ENCODE data around the gene ZYX. TPM values are rescaled to one million over a fixed set of nuclear protein-coding genes. Genes with fewer than 3 reads are reported as not detected.

The ZYX gene
- polyA plus RNA-seq, 1 experiment: 32.6 TPM

- no peaks in the 10 kb centered on the region for H3K27me3 ChIP-seq (ENCODE audit: control insufficient read depth, insufficient read depth, low read length)
- TF ChIP-seq CTCF (IDR thresholded peaks at IDR 0.05; ENCODE audit: low read depth, low read length): peak; percentile 89
- peak; percentile 68 for DNase-seq (ENCODE audit: low read depth, low spot score)
- ChIA-PET CTCF (interaction anchor here (0.6 to 3.3 kb wide), 39 partner anchors 8 to 917 kb away, joined by 3 to 48 read pairs (median 6); partner anchors contain the start of genes CASP2, EPHA1 and GSTK1), POLR2A (interaction anchor here (0.6 to 6.2 kb wide), 12 partner anchors 10 to 140 kb away, joined by 3 to 83 read pairs (median 6); partner anchors contain the start of genes CASP2 and GSTK1)
- peak overlapping the region; percentile 100 for H3K27ac ChIP-seq (ENCODE audit: low read depth, low read length)
- H3K9me3 ChIP-seq (ENCODE audit: control insufficient read depth, insufficient read depth, low read length): no peaks in the 10 kb centered on the region; the same call in 1 of the 2 replicates
- peak overlapping the region; percentile 93 for H3K4me3 ChIP-seq (ENCODE audit: low read depth, low read length)
These were observed 892 bp upstream of the ZYX start for GRCh38 chr7:143380260-143380645.

- TF ChIP-seq CTCF (IDR thresholded peaks at IDR 0.05; ENCODE audit: low read depth, low read length): no peak
- Histone ChIP-seq H3K27me3 (ENCODE audit: control insufficient read depth, insufficient read depth, low read length) (no peaks in the 10 kb centered on the region), H3K4me3 (ENCODE audit: low read depth, low read length) (peak overlapping the region; percentile 93), H3K9me3 (ENCODE audit: control insufficient read depth, insufficient read depth, low read length) (no peaks in the 10 kb centered on the region; the same call in 1 of the 2 replicates), H3K27ac (ENCODE audit: low read depth, low read length) (peak overlapping the region; percentile 92)
- peak; percentile 55 for DNase-seq (ENCODE audit: low read depth, low spot score)
- ChIA-PET CTCF (interaction anchor here (0.6 to 3.0 kb wide), 4 partner anchors 11 to 94 kb away, joined by 3 to 12 read pairs (median 7); partner anchors contain the start of gene CASP2), POLR2A (interaction anchor here (0.7 to 6.2 kb wide), 12 partner anchors 10 to 141 kb away, joined by 3 to 83 read pairs (median 4); partner anchors contain the start of gene CASP2)
These were observed 431 bp downstream of the ZYX start for GRCh38 chr7:143381427-143382125.

GRCh38 chr7:143382126-143382790 is 1.1 kb downstream of the ZYX start:
- POLR2A ChIA-PET: interaction anchor here (0.7 to 6.2 kb wide), 7 partner anchors 9 to 142 kb away, joined by 3 to 83 read pairs (median 5); partner anchors contain the start of gene CASP2
- CTCF ChIA-PET: interaction anchor here (0.6 to 1.3 kb wide), 2 partner anchors 10 to 19 kb away, joined by 3 read pairs; no protein-coding TSS in a partner anchor

GRCh38 chr7:143382791-143383641 is 1.9 kb downstream of the ZYX start:
- peak overlapping the region; percentile 39 for H3K27ac ChIP-seq (ENCODE audit: low read depth, low read length)
- no peak for DNase-seq (ENCODE audit: low read depth, low spot score)
- TF ChIP-seq CTCF (IDR thresholded peaks at IDR 0.05; ENCODE audit: low read depth, low read length): no peak
- H3K9me3 ChIP-seq (ENCODE audit: control insufficient read depth, insufficient read depth, low read length): no peaks in the 10 kb centered on the region; the same call in 1 of the 2 replicates
- peak overlapping the region; percentile 93 for H3K4me3 ChIP-seq (ENCODE audit: low read depth, low read length)
- CTCF ChIA-PET: interaction anchor here (2.2 kb wide), 1 partner anchor 143 kb away, joined by 10 read pairs; no protein-coding TSS in a partner anchor
- POLR2A ChIA-PET: interaction anchor here (6.2 kb wide), 1 partner anchor 8 kb away, joined by 83 read pairs; no protein-coding TSS in a partner anchor
- H3K27me3 ChIP-seq (ENCODE audit: control insufficient read depth, insufficient read depth, low read length): no peaks in the 10 kb centered on the region

More at GRCh38 chr7:143382126-143382790, 1.1 kb downstream of the ZYX start:
- Histone ChIP-seq H3K4me3 (ENCODE audit: low read depth, low read length) (peak overlapping the region; percentile 93), H3K27me3 (ENCODE audit: control insufficient read depth, insufficient read depth, low read length) (no peaks in the 10 kb centered on the region), H3K9me3 (ENCODE audit: control insufficient read depth, insufficient read depth, low read length) (no peaks in the 10 kb centered on the region; the same call in 1 of the 2 replicates), H3K27ac (ENCODE audit: low read depth, low read length) (peak overlapping the region; percentile 92)
- no peak for DNase-seq (ENCODE audit: low read depth, low spot score)
- TF ChIP-seq CTCF (IDR thresholded peaks at IDR 0.05; ENCODE audit: low read depth, low read length): no peak
